Type B pancreatic cell (in vitro differentiated cells): ENCODE measurements around the gene GJD4. TPM values are rescaled to one million over a fixed set of nuclear protein-coding genes. Genes with fewer than 3 reads are reported as not detected.

Experiments
- DNase-seq: peaks from one replicate; pipeline ENCODE4 v3.0.0; 2021; ENCODE audit warnings: mixed read lengths; ENCODE audit not compliant: unreplicated experiment; ENCODE audit errors: extremely low spot score
- H3K27ac Mint-ChIP-seq: 2 replicates; pipeline ENCODE4 v1.8.0; 2021; ENCODE audit warnings: mild to moderate bottlenecking, mixed read lengths
- H3K27me3 Mint-ChIP-seq: 2 replicates; pipeline ENCODE4 v1.8.0; 2021; ENCODE audit warnings: mixed read lengths
- H3K36me3 Mint-ChIP-seq: 2 replicates; pipeline ENCODE4 v1.8.0; 2021; ENCODE audit warnings: mixed read lengths
- H3K4me1 Mint-ChIP-seq: one replicate; pipeline ENCODE4 v1.8.0; 2021; ENCODE audit warnings: mixed read lengths; ENCODE audit not compliant: unreplicated experiment
- H3K4me3 Mint-ChIP-seq: 2 replicates; pipeline ENCODE4 v1.8.0; 2021; ENCODE audit warnings: mild to moderate bottlenecking, mixed read lengths
- H3K9me3 Mint-ChIP-seq: 2 replicates; pipeline ENCODE4 v1.8.0; 2021; ENCODE audit warnings: mixed read lengths
- CTCF ChIP-seq: fragments of 200-600 bp; sonication (generic); conservative IDR thresholded peaks from 2 replicates; pipeline ENCODE4 v1.5.0; 2021; ENCODE audit warnings: antibody characterized with exemption, mild to moderate bottlenecking
- total RNA-seq: library from RNA; stranded (reverse); gene quantifications from 2 replicates; pipeline ENCODE4 v1.2.1, GENCODE V29; 2021; ENCODE audit warnings: low replicate concordance

GJD4 gene
- total RNA-seq, 1 donor from 2014 or later, result not detected

GRCh38 chr10:35608328-35608672, 3.2 kb downstream of the GJD4 start:
- no peaks in the 10 kb centered on the region for H3K9me3 Mint-ChIP-seq
- TF ChIP-seq CTCF, result no peak
- H3K27me3 Mint-ChIP-seq, result peaks cover 14% of the 10 kb centered on the region
- H3K4me3 Mint-ChIP-seq, result no peak overlapping the region
- no peak for DNase-seq
- no peaks in the 10 kb centered on the region for H3K4me1 Mint-ChIP-seq
- H3K36me3 Mint-ChIP-seq, result no peaks in the 10 kb centered on the region
- no peak overlapping the region for H3K27ac Mint-ChIP-seq

- no peaks in the 10 kb centered on the region for H3K9me3 Mint-ChIP-seq
- no peaks in the 10 kb centered on the region for H3K36me3 Mint-ChIP-seq
- no peak for DNase-seq
- no peak overlapping the region for H3K27ac Mint-ChIP-seq
- no peak for TF ChIP-seq CTCF
- no peak overlapping the region for H3K4me3 Mint-ChIP-seq
- H3K27me3 Mint-ChIP-seq, result peaks cover 9% of the 10 kb centered on the region
- no peaks in the 10 kb centered on the region for H3K4me1 Mint-ChIP-seq
These were observed 6.6 kb downstream of the GJD4 start for GRCh38 chr10:35611750-35612149.

- Mint-ChIP-seq H3K4me3 (no peak overlapping the region), H3K4me1 (no peaks in the 10 kb centered on the region), H3K9me3 (no peaks in the 10 kb centered on the region), H3K27me3 (peaks cover 9% of the 10 kb centered on the region), H3K27ac (no peak overlapping the region), H3K36me3 (no peaks in the 10 kb centered on the region)
- DNase-seq, result no peak
- TF ChIP-seq CTCF, result no peak
These were observed 7.4 kb downstream of the GJD4 start for GRCh38 chr10:35612385-35613106.

GRCh38 chr10:35613107-35613440, 7.9 kb downstream of the GJD4 start:
- TF ChIP-seq CTCF, result no peak
- DNase-seq, result no peak
- Mint-ChIP-seq H3K27me3 (peaks cover 9% of the 10 kb centered on the region), H3K36me3 (no peaks in the 10 kb centered on the region), H3K4me3 (no peak overlapping the region), H3K9me3 (no peaks in the 10 kb centered on the region), H3K4me1 (no peaks in the 10 kb centered on the region), H3K27ac (no peak overlapping the region)

- Mint-ChIP-seq H3K4me1 (no peaks in the 10 kb centered on the region), H3K9me3 (no peaks in the 10 kb centered on the region), H3K27ac (peak overlapping the region; percentile 13), H3K27me3 (peaks cover 9% of the 10 kb centered on the region), H3K36me3 (no peaks in the 10 kb centered on the region), H3K4me3 (no peak overlapping the region)
- TF ChIP-seq CTCF, result peak; percentile 53
- DNase-seq, result no peak
These were observed 8.6 kb downstream of the GJD4 start for GRCh38 chr10:35613597-35614226.
